Activated naive CD4-positive, alpha-beta T cell treated with anti-CD3 and anti-CD28 coated beads, Interleukin-2, amount 10 ng/mL, durations not matched to agents 7 days and 5 days (primary cell): Measurements from ENCODE around the gene SRGAP2C.
A peak's percentile ranks its signal among the peaks of the same experiment; 100 is the strongest.
"Not testable (repeated sequence)": the region's sequence is repeated elsewhere in the genome, so short reads cannot be mapped to it uniquely, and the experiment has no call there.

Experiments
- CTCF ChIA-PET: fragments of 350-600 bp; sonication (Branson Sonifier 250); formaldehyde crosslinking; loops from one replicate; lab custom pipeline; 2021; ENCODE audit warnings: antibody characterized with exemption; lab: Charles Lee
- DNase-seq: peaks from one replicate; pipeline ENCODE4 v3.0.0-alpha.2; 2020
- H3K27ac Mint-ChIP-seq: one replicate; pipeline ENCODE4 v1.8.0; 2021; ENCODE audit warnings: mild to moderate bottlenecking, moderate library complexity, mixed read lengths
- H3K27me3 Mint-ChIP-seq: one replicate; pipeline ENCODE4 v1.8.0; 2021; ENCODE audit warnings: mild to moderate bottlenecking, mixed read lengths
- H3K36me3 Mint-ChIP-seq: one replicate; pipeline ENCODE4 v1.8.0; 2021; ENCODE audit warnings: mixed read lengths
- H3K4me1 Mint-ChIP-seq: one replicate; pipeline ENCODE4 v1.8.0; 2021; ENCODE audit warnings: mixed read lengths
- H3K4me3 Mint-ChIP-seq: one replicate; pipeline ENCODE4 v1.8.0; 2021; ENCODE audit warnings: mild to moderate bottlenecking, moderate library complexity, mixed read lengths
- H3K9me3 Mint-ChIP-seq: one replicate; pipeline ENCODE4 v1.8.0; 2021; ENCODE audit warnings: mixed read lengths

SRGAP2C gene

DNA sequence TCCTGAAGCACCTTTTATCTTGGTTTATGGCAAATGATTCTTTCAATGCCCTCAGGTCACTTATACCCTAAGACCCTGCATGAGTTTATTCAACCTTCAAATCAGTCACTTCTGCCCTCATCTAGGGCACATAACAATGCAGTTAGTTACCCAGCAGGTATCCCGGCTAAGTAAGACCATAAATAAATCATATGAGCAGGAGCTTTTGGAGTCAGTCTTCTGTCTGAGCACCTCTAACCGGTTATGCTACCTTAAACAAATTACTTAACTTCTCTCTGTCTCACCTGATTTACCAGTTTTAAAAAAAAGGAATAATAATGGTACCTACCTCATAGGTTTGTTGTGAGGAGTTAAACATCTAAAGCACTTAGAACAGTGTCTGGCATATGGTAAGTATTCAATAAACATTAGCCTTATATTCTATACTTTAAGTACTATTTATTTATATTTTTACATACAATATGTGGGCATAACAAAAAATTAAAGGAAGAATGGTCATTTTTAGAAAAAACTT is 17.5 kb upstream of the SRGAP2C start:
- H3K4me3 Mint-ChIP-seq, CTCF ChIA-PET, H3K27ac Mint-ChIP-seq, H3K27me3 Mint-ChIP-seq, H3K36me3 Mint-ChIP-seq, H3K9me3 Mint-ChIP-seq, H3K4me1 Mint-ChIP-seq, DNase-seq: not testable (repeated sequence)

DNA sequence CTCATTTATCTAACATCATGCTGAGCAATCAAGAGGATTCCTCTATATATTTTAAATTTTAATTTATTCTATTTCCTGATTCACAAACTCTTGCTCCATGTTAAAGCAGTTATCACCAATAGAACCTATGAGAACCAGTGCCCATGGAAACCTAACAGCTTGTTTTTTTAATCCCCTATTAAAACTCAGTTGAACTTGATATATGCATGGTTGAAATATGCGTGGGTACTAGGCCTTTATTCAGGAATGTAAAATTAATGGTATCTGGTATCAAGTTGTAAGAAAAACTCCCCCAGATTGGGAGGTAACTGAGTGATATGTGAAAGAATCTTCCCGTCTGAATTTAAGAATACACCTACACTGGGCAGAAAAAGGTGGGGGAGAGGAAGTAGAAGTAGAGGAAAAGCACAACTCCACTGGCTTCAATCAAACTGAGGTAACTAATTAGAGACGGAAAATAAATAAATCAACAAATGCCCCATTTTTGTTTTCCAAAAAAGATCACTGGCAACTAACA is 16.6 kb upstream of the SRGAP2C start:
- H3K27ac Mint-ChIP-seq, H3K27me3 Mint-ChIP-seq, CTCF ChIA-PET, H3K4me1 Mint-ChIP-seq, DNase-seq, H3K4me3 Mint-ChIP-seq, H3K9me3 Mint-ChIP-seq, H3K36me3 Mint-ChIP-seq: not testable (repeated sequence)

DNA sequence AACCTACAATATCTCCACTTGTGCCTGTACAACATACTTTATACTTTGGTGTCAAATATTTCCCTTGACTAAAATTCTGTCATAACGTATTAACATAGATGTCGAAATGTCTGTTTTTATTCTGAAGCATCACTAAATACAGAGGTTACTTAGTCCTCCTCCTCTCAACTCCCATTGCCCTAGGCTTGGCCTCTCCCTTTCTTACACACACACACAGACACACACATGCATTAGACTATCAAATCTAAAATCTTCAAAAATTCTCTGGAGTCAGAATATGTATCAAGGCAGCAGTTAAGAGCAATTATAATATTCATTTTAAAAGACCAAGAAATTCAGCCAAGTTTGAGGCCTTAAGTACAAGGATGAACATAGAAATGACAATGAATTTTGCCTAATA is 8.1 kb upstream of the SRGAP2C start:
- H3K27me3 Mint-ChIP-seq, H3K36me3 Mint-ChIP-seq, H3K27ac Mint-ChIP-seq, DNase-seq, CTCF ChIA-PET, H3K9me3 Mint-ChIP-seq, H3K4me1 Mint-ChIP-seq, H3K4me3 Mint-ChIP-seq: not testable (repeated sequence)

DNA sequence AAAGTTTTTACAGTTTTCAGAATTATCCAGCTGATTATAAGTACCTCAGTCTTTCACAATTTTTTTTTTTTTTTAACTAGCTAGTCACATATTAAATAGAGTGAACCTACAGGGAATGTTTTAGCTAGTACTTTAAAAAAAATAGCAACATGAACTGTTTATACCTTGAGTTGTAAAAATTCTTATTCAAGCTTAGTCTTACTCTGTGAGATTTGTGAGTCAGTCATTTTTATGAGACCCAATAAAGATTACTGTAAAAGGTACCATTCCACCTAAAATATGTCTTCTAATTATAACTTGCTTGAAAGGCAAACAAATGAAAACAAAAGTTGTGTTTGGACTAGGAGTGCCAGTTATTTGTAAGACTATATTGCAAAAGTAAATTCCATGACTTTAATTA is 6.6 kb upstream of the SRGAP2C start:
- H3K27ac Mint-ChIP-seq, CTCF ChIA-PET, H3K4me1 Mint-ChIP-seq, H3K27me3 Mint-ChIP-seq, H3K9me3 Mint-ChIP-seq, H3K4me3 Mint-ChIP-seq, DNase-seq, H3K36me3 Mint-ChIP-seq: not testable (repeated sequence)

DNA sequence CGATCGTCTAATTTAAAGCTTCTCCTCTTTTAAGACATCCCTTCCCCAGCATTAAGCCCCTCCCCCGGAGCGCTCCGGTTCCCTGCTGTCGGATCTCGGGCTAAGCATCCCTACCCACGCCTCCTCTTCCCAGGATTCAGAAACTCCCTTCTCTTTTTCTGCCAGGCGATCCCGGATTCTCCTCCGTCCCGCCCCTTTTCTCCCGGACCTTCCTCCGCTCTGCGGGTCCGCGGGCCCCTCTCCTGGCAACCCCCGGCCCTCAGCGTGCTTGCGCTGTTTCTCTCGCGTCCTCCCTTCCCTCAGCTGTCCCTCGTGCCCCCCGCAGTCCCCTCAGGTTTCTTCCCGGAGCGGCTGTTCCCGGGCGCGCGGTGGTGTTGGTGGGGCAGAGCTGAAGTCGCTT is 908 bp upstream of the SRGAP2C start:
- H3K9me3 Mint-ChIP-seq, H3K27ac Mint-ChIP-seq, H3K27me3 Mint-ChIP-seq, H3K4me1 Mint-ChIP-seq, H3K36me3 Mint-ChIP-seq, CTCF ChIA-PET: not testable (repeated sequence)
- peak; percentile 21 for DNase-seq
- H3K4me3 Mint-ChIP-seq: peak overlapping the region; percentile 58

DNA sequence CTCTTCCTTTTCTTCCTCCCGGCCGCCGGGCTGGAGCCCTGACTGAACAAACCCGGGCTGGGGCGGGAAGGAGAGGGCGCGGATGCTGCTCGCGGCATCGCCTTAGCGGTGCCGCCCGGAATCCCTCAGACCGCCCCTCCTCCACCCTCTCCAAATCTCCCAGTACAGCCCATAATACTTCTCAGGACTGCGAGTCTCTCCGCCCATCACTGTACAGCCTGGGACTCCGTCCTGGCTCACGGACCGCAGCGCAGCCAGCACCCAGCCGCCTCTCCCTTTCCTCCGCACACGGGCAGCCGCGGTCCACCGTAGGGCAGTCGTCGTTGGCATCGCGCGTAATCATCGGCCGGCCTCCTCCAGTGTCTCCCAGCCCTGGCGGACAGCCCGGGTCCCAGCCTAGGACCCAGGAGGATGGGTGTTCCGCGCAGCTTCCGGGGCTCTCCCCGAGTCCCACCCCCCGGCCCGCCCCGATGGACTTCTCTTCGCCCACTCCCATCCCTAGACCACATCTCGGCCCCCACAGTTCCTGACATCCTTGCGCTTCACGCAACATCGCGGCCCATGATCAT is 449 bp downstream of the SRGAP2C start:
- CTCF ChIA-PET, H3K4me1 Mint-ChIP-seq, H3K27me3 Mint-ChIP-seq, H3K36me3 Mint-ChIP-seq, H3K9me3 Mint-ChIP-seq: not testable (repeated sequence)
- DNase-seq: peak; percentile 22
- Mint-ChIP-seq H3K27ac (peak overlapping the region; percentile 94), H3K4me3 (peak overlapping the region; percentile 94)

DNA sequence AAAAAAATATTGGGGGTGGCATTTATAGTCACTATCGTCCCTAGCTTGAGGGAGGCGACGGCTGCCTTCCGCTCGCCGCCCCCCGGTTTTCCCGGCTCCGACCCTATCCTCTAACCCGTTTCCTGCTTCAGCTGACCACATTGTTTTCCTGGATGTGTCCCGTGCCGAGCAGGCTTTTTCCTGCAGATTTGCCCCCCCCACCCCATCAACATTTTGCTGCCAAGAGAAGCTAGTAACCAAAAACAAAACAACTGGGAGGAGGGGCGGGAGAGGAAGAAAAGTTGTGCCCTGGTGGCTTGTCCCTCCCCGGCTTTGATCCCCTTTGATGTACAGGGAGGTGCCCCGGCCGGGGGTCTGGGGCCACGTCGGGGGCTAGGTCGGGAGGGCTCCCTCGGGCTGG is 1.4 kb downstream of the SRGAP2C start:
- DNase-seq, H3K9me3 Mint-ChIP-seq, H3K36me3 Mint-ChIP-seq, CTCF ChIA-PET, H3K27me3 Mint-ChIP-seq: not testable (repeated sequence)
- Mint-ChIP-seq H3K27ac (peak overlapping the region; percentile 81), H3K4me1 (peaks cover 10% of the 10 kb centered on the region), H3K4me3 (peak overlapping the region; percentile 84)

DNA sequence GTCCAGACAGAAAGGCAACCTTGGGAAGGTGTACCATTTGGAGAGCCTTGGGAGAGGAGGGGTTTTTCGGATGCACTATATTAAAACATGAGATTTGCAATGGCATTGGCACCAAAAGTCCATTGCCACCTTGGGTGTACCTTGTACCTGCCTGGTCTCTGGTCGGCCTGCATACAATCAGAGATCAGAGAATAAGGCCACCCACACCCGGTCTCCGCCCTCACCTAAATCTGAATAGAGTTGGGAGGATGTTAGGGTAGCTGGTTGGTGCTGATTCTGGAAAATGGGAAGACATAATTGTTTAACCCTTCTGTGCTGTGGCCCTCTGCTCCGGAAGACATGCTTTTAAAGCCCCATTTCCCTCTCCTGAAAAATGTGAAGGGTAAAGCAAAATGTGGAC is 3.1 kb downstream of the SRGAP2C start:
- H3K9me3 Mint-ChIP-seq, H3K27me3 Mint-ChIP-seq, DNase-seq, H3K36me3 Mint-ChIP-seq, CTCF ChIA-PET: not testable (repeated sequence)
- H3K4me1 Mint-ChIP-seq: peaks cover 10% of the 10 kb centered on the region
- H3K27ac Mint-ChIP-seq: peak overlapping the region; percentile 14
- peak overlapping the region; percentile 37 for H3K4me3 Mint-ChIP-seq

DNA sequence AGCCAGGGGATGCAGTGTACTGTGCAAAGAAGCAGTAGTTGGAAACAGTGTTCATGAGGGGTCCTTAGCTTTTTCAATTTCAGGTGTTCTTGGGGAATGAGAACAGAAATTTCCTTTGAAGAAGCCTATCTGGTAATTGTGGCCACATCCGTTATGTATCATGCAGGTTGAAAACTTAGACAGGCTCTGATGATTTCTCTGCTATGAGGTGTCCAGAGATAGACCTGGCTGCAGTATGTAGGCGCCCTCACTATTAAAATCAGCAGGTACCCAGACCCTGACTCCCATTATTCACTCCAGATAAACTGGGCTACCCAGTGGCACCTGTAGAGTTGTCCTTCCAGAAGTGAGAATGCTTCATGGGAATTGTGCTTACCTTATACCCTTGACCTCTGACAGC is 7.7 kb downstream of the SRGAP2C start:
- H3K27me3 Mint-ChIP-seq, H3K27ac Mint-ChIP-seq, H3K36me3 Mint-ChIP-seq, H3K9me3 Mint-ChIP-seq, DNase-seq, H3K4me3 Mint-ChIP-seq, CTCF ChIA-PET, H3K4me1 Mint-ChIP-seq: not testable (repeated sequence)

DNA sequence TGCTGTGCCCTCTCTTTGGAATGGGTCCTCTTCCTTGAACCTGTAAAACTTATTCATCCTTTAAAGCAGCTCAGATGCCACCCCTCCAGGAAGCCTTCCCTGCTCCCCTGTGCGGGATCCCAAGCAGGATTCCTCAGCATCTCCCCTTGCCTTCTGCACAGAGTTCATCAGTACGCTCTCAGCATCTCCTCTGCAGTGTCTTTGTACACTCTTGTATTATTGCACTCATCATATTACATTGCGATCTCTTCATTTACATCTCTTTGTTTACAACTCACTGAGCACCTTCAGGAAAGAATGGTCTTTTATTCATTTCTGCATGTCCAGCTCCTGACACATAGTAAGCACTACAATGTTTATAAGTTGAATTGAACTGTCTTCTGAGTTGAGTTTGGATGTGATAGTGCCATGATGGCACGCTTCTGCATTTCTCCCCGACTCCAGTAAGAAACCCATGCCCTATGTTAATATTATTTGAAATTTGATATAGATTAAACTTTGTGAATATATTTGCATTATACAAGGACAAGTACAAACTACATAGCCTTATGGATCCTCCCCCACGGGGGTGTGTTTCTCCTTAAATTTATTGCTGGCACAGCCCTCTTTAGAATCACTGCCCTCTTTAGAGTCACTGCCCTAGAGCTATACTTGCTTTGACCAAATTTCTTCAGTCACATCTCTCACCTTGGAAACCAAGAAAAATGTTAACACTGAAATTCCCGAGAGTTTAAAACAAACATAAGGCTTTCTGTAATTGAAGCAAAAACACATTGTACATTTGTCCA is 12.5 kb downstream of the SRGAP2C start:
- H3K36me3 Mint-ChIP-seq, H3K4me3 Mint-ChIP-seq, H3K27me3 Mint-ChIP-seq, H3K4me1 Mint-ChIP-seq, CTCF ChIA-PET, DNase-seq, H3K9me3 Mint-ChIP-seq, H3K27ac Mint-ChIP-seq: not testable (repeated sequence)

DNA sequence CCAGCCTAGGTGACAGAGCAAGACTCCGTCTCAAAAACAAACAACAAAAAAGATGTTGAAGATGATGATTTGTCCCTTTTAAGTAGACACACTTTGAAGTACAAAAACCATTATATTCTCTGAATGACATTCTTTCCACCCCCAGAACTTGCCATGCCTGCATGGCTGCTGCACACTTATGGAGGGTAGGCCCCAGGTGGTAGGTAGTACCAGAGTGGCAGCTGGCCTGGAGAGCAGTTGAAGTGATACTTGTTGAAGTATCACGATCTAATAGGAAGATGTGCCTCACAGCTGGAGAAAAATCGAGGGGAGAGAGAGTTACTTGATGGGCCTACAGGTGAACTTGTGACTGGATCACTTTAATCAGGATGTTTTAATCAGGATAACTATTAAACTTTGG is 15.0 kb downstream of the SRGAP2C start:
- H3K9me3 Mint-ChIP-seq, H3K36me3 Mint-ChIP-seq, DNase-seq, H3K4me3 Mint-ChIP-seq, CTCF ChIA-PET, H3K27ac Mint-ChIP-seq, H3K27me3 Mint-ChIP-seq: not testable (repeated sequence)
- H3K4me1 Mint-ChIP-seq: peaks cover 10% of the 10 kb centered on the region

DNA sequence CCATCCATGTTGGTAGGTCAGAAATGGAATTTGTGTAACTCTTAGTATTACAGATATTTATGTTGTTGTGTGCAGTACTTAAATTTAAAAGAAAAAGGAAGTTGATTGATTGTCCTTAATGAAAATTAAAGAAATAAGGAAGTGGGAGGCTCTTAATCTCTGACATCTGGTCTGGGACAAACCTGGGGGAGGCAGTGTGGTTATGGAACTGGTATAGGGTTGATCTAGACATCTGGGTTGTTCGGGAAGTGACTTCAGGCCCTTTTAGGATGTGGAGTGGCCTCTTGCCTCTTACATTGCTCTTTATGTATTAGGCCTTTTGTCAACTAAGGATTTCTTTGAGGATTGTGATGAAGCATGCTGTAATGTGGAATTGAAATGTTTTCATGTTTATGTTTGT is 15.5 kb downstream of the SRGAP2C start:
- H3K27ac Mint-ChIP-seq, CTCF ChIA-PET, H3K4me3 Mint-ChIP-seq, H3K9me3 Mint-ChIP-seq, DNase-seq, H3K27me3 Mint-ChIP-seq, H3K36me3 Mint-ChIP-seq: not testable (repeated sequence)
- peaks cover 10% of the 10 kb centered on the region for H3K4me1 Mint-ChIP-seq

DNA sequence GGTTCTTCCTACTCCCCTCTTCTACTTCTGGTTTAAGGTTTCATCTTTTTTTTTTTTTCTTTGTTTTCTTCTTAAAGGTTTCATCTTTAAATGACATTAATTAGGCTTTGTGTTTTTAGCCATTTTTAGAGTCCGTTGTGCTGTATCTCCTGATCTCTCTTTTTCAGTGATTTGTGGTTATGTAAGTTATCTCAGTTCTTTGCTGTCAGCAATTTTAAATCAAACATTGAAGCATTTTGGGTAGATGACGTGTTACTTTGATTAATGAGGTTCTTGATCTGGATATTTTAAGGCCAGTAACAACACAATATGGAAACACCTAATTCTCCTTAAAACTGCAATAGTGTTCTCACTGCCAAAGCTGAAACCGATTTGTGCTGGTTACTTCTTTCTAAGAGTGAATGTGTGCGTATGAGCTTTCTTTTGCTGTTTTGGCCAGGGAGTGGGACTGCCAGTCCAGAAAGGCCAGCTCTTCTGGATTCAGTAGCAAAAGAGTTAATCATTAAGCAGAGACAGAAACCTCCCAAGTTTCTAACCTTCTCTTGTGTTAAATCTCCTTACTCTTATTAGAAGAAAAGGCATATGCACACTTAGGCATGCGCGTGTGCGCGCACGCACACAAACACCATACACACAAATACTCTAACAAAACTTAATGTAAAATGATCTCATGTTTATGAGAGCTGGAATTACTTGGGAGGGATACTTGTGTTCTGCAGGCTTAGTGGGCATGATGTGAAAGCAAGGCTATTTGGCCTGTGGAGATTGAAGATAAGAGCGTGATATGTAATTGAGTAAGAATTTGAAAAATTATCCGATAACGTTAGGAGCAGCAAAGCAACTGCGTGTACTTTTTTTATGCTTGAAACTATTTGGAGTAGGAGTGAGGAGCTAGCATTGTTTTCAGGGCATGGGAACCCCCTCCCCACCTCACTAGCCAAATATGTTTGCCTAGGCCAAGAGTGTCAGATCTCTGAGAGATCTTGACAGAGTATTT is 16.5 kb downstream of the SRGAP2C start:
- CTCF ChIA-PET, H3K27ac Mint-ChIP-seq, H3K4me3 Mint-ChIP-seq, DNase-seq, H3K36me3 Mint-ChIP-seq, H3K27me3 Mint-ChIP-seq, H3K9me3 Mint-ChIP-seq: not testable (repeated sequence)
- H3K4me1 Mint-ChIP-seq: peaks cover 10% of the 10 kb centered on the region

DNA sequence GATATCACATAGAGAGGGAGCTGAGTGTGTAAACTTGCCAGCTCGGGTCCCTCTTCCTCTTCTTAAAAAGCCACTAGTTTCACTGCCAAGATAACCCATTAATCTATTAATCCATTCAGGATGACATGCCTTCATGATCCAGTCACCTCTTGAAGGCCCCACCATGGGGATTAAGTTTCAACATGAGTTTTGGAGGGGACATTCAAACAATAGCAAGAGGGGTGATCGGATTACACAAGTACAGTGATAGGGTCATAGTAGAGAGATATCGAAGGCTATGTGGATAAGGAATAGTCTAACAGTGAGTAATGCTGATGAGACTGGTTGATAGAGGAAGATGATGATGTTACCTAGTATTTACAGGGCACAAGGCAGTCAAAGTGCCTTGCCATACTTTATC is 18.2 kb downstream of the SRGAP2C start:
- DNase-seq, H3K9me3 Mint-ChIP-seq, H3K27ac Mint-ChIP-seq, H3K36me3 Mint-ChIP-seq, H3K27me3 Mint-ChIP-seq, H3K4me3 Mint-ChIP-seq, CTCF ChIA-PET: not testable (repeated sequence)
- peaks cover 10% of the 10 kb centered on the region for H3K4me1 Mint-ChIP-seq
